Measurements from ENCODE around the gene UNC119.

Gene UNC119

DNA sequence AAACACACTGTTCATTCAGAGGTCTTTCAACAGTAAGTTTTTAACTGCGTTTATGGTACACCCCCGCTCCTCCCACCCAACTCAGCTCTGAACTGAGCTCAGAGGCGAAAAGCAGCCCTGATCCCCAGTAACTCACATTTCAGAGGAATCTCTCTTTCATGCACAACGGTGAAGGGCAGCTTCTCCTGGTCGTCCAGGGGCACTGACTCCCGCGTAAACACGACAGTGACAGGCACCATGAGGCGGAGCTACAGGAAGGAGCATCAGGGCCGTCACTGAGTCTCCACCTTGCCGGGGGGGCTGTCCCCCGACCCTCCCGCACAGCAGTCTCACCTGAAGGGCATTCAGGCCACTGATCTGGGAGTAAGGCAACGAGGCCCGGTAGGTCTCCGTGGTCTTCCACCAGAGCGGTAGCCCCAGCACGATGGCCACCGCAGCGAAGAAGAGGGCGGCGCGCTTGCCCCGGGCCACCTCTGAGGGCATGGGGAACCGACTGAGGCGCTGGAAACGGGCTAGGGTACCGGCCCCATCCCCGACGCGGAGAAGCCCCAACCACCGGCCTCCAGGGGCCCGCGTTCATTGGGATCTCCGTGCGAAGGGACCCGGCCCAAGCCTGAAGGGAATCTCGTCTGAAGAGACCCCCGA is 18.4 kb upstream of the UNC119 start:
- TF ChIP-seq CTCF (IDR thresholded peaks at IDR 0.05; ENCODE audit: low read length), result no peak
- no peak for TF ChIP-seq EZH2 (IDR thresholded peaks at IDR 0.05; ENCODE audit: borderline replicate concordance, low read length)

DNA sequence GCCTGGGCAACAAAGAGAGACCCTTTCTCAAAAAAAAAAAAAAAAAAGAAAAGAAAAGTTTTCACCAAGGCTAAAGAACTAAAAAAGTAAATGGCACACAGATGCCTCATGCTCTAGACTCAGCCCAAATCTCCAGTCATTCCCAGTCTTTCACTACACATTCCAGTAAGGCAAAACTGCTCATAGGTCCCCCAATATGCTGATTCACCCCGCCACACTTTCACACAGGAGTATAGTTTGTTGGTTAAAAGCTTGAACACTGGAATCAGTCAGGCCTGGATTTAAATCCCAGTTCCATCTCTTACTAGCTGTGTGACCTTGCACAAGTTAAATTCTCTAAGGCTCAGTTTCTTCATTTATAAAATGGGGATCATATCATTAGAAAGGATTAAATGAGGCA is 17.0 kb upstream of the UNC119 start:
- H3K4me2 ChIP-seq (ENCODE audit: low read length), result peak overlapping the region; percentile 76
- H3K9ac ChIP-seq (ENCODE audit: low read length), result no peak overlapping the region
- no peak for TF ChIP-seq CTCF (IDR thresholded peaks at IDR 0.05; ENCODE audit: low read length)
- TF ChIP-seq EZH2 (IDR thresholded peaks at IDR 0.05; ENCODE audit: borderline replicate concordance, low read length), result no peak
- H3K4me3 ChIP-seq (ENCODE audit: low read depth, low read length, poor library complexity, severe bottlenecking), result peak overlapping the region; percentile 91
- peaks cover 31% of the 10 kb centered on the region; the same call in 1 of the 2 replicates for H3K36me3 ChIP-seq (ENCODE audit: insufficient read depth, low read length)
- H3K9me2 ChIP-seq (ENCODE audit: low read depth, low read length), result no peaks in the 10 kb centered on the region
- H4K20me1 ChIP-seq (ENCODE audit: insufficient read depth, low read length), result no peaks in the 10 kb centered on the region
- no peak overlapping the region for H3K27ac ChIP-seq (ENCODE audit: low read depth, low read length, poor library complexity, severe bottlenecking)
- H3K79me2 ChIP-seq (ENCODE audit: insufficient read depth, low read length), result peaks cover 16% of the 10 kb centered on the region
- H3K4me1 ChIP-seq (ENCODE audit: insufficient read depth, low read length, severe bottlenecking), result peaks cover 42% of the 10 kb centered on the region
- H3F3A ChIP-seq (ENCODE audit: insufficient read depth, low read length), result no peaks in the 10 kb centered on the region
- no peaks in the 10 kb centered on the region for H3K9me3 ChIP-seq (ENCODE audit: low read length)
- no peaks in the 10 kb centered on the region for H3K27me3 ChIP-seq (ENCODE audit: insufficient read depth, low read length)
- no peak overlapping the region for H2AFZ ChIP-seq (ENCODE audit: low read length)

More for the DNA sequence above, 18.4 kb upstream of the UNC119 start:
- H3K36me3 ChIP-seq (ENCODE audit: insufficient read depth, low read length), result peaks cover 33% of the 10 kb centered on the region; the same call in 1 of the 2 replicates
- no peaks in the 10 kb centered on the region for H3K9me2 ChIP-seq (ENCODE audit: low read depth, low read length)
- H2AFZ ChIP-seq (ENCODE audit: low read length), result no peak overlapping the region
- no peaks in the 10 kb centered on the region for H4K20me1 ChIP-seq (ENCODE audit: insufficient read depth, low read length)
- H3K4me2 ChIP-seq (ENCODE audit: low read length), result peak overlapping the region; percentile 76
- H3K4me1 ChIP-seq (ENCODE audit: insufficient read depth, low read length, severe bottlenecking), result peaks cover 49% of the 10 kb centered on the region
- peak overlapping the region; percentile 81 for H3K9ac ChIP-seq (ENCODE audit: low read length)
- H3K9me3 ChIP-seq (ENCODE audit: low read length), result no peaks in the 10 kb centered on the region
- no peaks in the 10 kb centered on the region for H3F3A ChIP-seq (ENCODE audit: insufficient read depth, low read length)
- no peaks in the 10 kb centered on the region for H3K27me3 ChIP-seq (ENCODE audit: insufficient read depth, low read length)
- peaks cover 8% of the 10 kb centered on the region for H3K79me2 ChIP-seq (ENCODE audit: insufficient read depth, low read length)
- peak overlapping the region; percentile 55 for H3K27ac ChIP-seq (ENCODE audit: low read depth, low read length, poor library complexity, severe bottlenecking)
- peak overlapping the region; percentile 91 for H3K4me3 ChIP-seq (ENCODE audit: low read depth, low read length, poor library complexity, severe bottlenecking)

- H3K9me3 ChIP-seq (ENCODE audit: low read length), result no peaks in the 10 kb centered on the region
- H3K9ac ChIP-seq (ENCODE audit: low read length), result no peak overlapping the region
- no peaks in the 10 kb centered on the region for H4K20me1 ChIP-seq (ENCODE audit: insufficient read depth, low read length)
- peaks cover 33% of the 10 kb centered on the region for H3K36me3 ChIP-seq (ENCODE audit: insufficient read depth, low read length)
- no peak overlapping the region for H3K27ac ChIP-seq (ENCODE audit: low read depth, low read length, poor library complexity, severe bottlenecking)
- H3F3A ChIP-seq (ENCODE audit: insufficient read depth, low read length), result no peaks in the 10 kb centered on the region
- H3K4me1 ChIP-seq (ENCODE audit: insufficient read depth, low read length, severe bottlenecking), result peaks cover 42% of the 10 kb centered on the region
- no peaks in the 10 kb centered on the region for H3K27me3 ChIP-seq (ENCODE audit: insufficient read depth, low read length)
- no peak overlapping the region for H3K4me3 ChIP-seq (ENCODE audit: low read depth, low read length, poor library complexity, severe bottlenecking)
- H2AFZ ChIP-seq (ENCODE audit: low read length), result no peak overlapping the region
- H3K9me2 ChIP-seq (ENCODE audit: low read depth, low read length), result no peaks in the 10 kb centered on the region
- peak overlapping the region; percentile 12; the same call in 1 of the 2 replicates for H3K4me2 ChIP-seq (ENCODE audit: low read length)
- TF ChIP-seq CTCF (IDR thresholded peaks at IDR 0.05; ENCODE audit: low read length) (no peak), EZH2 (IDR thresholded peaks at IDR 0.05; ENCODE audit: borderline replicate concordance, low read length) (no peak)
- peaks cover 16% of the 10 kb centered on the region for H3K79me2 ChIP-seq (ENCODE audit: insufficient read depth, low read length)
Observed at GRCh38 chr17:28567604-28568003, 15.2 kb upstream of the UNC119 start.

Measured in OCI-LY1 (cell line).